NCI-H526 treated with DMSO at 0.1 percent for 48 hours (cell line): ENCODE data around the gene FOXN1.

Source experiments
- DNase-seq: peaks from one replicate; lab custom pipeline; 2025; lab: John Stamatoyannopoulos, UW

Gene FOXN1

DNA sequence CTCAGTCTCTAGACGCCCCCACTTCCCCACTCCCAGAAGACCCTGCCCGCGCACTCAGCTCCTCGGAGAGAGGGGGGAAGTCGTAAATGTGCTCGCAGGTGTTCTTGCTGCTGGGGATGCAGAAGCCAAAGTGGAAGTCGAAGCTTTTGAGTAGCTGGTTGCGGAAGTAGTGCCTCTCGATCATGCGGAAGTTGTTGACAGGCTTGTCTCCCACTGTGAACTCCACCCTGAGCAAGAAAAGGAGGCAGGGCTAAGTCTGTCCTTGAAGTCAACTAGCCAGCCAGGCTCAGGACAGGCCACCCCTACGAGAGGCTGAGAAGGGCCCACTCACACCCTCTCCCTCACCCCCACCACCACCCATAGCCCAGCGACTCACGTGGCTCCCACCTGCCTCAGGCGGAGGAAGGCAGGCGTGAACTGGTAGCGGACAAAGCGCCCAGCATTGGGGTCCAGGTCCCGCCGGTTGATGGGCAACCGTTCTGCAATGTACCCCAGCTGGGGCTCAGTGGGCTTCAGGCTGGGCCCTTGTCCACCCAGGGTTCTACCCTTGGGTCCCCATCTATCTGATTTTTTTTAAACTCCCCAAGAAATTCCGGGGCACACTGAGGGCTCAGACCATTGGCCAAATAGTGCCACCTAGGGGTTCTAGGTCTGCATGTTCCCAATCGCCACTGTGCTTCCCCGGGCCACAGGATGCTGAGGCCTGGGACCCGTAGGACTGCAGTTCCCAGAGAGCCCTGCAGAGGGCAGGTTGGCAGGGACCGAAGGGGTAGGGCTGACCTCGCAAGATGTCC, 41.7 kb downstream of the FOXN1 start:
- peak; percentile 22 for DNase-seq

DNA sequence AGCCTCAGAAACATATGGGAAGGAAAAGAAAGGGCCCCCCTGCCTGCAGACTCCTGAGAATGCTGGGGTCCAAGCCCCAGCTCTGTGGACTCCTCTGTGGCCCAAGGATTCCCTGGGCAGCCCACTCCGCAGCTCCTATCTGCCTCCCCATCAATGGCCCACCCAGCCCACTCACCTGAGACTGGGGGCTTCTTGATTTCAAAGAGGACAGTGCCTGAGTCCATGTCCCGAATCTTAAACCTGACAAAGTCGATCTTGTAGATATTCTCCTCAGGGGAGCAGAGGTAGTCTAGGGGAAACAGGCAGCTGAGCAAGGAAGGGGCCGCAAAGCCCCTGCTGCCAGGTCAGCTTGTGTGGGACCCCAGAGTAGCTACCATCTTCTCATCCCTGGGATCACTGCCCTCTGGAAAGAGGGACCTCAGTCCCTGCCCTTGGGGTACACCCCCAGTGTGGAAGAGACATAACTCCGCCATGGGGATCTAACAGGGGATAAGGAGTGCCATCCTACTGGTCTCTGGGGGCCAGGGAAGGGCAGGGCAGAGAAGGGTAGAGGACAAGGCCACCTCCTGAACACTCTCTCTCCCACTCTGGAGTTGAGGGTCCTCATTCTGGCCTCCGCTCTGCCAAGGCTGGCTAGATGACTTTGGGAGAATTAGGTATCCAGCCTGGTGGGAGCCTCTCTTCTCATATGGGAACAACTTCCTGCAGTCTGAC, 42.4 kb downstream of the FOXN1 start:
- DNase-seq = no peak

DNA sequence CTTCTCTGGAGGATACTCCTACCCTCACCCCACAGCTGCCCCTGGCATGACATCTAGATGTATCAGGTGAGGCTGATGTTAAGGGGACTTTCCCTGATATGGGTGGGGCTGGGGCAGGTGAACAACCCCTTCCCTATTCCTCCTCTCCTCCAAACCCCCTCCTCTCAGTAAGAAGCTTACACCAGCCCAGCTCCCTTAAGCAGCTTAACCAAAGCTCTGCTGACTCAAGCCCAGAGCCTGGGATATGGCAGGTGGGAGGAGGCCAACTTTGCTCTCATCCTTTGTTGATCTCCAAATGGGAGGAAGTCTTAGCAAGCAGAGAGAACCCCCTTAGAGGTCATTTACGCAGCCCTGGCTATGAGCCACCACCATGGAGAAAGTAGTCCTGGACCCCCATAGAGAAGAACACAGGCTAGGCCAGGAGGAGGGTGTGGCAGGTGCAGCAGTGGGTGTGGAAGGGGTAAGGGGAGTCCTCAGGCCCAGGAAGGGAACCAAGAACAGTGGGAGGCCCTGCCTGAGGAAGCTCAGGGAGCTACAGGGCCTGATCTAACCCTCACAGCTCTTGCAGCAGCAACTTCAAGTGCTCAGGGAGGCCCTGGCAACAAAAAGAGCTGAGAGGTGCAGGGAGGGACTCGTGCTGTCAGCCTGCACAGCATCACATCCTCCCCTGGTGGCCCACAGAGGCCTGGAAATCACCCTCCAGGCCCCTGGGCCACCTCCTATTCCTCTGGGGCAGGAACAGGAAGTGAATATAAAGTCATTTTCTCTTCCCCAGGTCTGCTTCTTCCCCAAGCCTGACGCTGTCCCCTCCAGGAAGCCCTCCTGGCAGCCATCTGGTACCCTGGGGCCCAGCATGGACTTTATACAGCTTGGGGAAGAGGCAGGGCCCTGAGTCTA, 43.3 kb downstream of the FOXN1 start:
- no peak for DNase-seq

DNA sequence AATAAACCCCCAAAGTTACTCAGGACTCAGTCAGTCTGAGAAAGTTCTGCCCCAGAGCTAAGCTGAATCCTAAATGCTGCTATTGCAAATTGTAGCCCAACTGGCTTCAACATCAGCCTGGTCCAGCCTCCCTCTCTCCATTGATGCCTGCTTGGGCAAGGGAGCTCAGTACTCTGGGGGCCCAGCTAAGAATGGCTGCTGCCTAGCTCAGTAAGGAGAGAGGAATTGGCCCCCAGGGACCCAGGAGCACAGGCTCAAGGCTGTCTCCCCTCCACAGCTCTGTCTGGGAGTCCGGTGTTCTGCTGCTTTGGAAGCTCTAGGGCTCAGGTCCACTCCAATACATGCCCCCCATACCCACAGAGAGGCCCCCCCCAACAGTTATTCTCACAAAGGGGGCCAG, 44.7 kb downstream of the FOXN1 start:
- no peak for DNase-seq

DNA sequence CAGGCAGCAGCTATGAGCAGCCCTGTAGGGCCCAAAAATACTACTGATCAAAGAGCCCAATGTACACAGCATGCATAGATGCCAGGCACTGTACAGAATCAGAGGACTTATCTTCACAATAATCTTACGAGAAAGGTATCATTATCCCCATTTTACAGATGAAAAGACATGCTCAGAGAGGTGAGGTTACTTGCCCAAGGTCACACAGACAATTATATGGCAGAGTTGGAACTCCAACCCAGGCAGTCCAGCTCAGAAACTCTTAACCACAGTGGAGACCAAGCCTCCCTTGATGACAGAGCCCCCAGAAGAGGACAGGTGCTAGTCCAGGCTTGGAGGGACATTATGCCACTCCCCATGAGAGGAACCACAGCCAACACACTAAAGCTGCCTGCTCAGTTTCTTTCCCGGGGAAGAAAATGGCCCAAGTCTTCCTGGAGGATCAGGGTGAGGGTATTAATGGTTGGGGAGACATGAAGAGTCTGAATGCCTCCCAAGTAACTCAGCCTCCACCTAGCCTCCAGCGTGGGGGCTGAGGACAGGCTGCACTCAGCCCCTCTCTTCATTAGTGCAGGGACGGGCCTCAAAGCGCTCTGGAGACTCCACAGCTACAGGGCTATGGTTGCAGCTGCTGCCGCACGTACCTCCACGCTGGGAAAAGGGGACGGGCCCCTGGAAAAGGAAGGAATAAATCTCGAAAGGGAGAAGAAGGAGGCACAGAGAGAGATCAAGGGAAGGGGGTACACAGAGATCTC, 45.5 kb downstream of the FOXN1 start:
- DNase-seq = no peak

DNA sequence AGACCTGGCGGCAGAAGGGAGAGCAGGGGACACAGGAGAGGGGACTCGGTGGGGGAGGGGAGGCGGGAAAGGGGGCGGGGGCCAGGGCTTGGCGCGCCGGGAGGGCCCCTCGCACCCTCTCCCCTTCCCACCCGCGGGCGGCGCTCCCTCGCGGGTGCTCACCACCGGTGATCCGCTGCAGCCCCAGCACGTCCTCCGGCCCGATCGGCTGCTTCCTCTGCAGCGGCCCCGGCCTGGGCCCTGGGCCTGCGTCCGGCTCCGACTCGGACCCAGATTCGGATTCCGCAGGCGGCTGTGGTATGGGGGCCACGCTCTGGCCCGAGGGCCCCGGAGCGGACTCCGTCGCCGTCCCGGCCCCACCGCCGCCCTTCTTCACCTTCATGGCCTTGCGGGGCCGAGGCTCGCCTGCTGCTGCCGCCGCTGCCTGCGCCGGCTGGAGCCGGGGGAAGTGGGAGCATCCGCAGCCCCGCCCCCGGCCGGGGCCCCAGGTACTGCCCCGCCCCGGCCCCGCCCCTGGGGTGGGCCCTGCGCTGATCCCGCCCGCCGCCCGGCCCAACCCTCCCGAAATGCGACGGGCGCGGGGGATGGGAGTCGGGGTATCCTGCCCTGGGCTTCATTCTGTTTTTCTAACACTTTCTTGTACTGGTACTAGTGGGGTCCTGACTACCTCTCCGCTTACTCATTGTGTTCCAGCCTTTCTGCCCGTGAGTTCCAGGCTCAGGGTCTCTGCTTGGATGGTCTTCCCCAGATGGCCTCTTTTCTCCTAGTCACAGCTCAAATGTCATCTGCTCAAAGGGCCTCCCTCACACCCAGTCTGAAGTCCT, 46.2 kb downstream of the FOXN1 start, which contains the start of gene UNC119:
TSS of gene UNC119 (minus strand) at position 449 of the 824 bp plus-strand sequence. CDS start at position 382, 67 bp downstream.
- DNase-seq = peak; percentile 59

DNA sequence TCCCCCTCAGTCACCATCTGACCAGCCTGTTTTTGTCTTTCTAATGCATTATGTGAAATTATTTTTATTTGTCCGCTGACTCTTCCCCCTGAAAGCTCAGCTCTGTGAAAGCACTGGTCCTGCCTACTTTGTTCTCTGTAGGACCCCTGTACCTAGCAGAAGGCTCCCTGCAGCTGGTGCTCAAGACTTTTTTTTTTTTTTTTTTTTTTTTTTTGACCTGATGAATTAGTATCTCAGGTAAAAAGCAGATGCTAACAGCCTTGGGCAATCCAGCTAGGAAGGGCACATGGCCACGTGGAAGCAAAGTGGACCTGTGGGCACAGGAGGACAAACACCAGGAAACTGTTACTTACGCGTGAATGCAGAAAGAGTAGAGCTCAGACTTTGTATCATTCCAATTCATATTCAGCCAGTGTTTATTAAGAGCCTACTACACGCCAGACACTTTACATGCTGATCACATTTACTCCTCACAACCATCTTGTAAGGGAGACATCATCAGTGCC, 46.9 kb downstream of the FOXN1 start:
- no peak for DNase-seq

DNA sequence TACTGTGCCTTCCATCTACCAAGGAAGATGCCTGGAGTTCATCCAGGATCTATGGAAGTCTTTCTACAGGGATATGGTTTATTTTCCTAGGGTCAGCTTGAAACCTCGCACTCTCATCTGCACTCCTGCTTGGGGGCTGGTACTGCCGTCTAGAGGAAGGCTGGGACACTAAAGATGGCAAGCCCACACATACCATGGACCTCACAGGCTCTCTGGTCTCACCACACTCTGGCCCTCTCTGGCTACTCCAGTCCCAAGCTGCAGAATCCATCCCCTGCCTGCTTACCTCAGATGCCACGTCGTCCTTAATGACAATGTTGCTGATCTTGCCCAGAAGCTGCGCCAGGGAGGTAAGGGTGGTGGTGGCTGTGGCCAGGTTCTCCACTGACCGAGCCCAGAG, 48.4 kb downstream of the FOXN1 start:
- DNase-seq = no peak

DNA sequence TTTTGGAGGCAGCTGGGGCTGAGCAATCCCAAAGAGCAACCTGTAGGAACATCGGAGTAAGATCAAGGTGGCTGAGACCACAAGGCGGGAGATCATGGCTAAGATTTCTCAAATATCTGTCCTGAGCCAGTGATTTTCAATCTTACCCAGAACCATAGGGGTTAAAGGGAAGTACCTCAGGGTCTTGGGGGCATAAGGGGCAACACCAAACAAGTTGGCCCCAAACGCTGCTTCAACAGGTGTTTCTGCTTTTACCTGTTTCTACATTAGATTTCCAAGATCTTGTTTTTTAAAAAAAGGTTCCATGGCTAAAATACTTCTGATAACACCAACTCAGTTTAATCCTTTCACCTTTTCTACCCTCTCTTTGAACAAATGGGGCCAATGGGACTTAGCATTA, 48.9 kb downstream of the FOXN1 start:
- DNase-seq = no peak

DNA sequence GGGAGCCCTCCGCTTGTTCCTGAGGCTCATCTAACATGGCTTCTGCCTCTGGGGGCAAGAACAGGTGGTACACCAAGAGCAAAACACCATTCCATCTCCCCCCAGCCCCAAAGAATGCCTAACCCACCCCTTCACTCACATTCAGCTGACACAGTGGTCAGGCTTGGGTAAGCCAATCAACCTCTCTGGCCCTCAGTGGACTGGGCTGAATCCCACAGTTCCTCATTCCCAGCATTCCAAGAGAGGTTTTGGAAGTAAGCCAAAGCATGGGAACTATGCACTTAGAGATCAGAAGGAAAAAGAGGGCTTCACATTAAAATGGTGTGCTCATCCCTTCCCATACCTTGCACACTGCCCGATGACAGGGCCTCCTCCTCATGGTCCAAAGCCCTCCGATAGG, 57.3 kb downstream of the FOXN1 start:
- DNase-seq = no peak

DNA sequence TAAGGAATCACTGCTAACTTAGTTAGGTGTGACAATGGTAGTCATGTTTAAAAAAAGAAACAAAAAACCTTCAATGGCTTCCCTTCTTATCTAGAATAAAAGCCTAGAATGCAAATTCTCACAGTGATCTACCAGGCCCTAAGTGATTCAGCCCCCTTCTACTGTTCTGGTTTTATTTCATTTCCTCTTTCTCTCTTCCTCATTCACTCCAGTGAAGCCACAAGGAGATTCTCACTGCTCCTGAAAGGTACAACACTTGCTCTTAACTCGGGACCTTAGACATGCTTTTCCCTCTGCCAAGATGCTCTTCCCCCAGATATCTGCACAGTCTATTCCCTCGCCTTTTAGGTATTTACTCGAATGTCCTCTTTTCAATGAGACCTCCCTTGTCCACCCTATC, 61.5 kb downstream of the FOXN1 start:
- DNase-seq = no peak

DNA sequence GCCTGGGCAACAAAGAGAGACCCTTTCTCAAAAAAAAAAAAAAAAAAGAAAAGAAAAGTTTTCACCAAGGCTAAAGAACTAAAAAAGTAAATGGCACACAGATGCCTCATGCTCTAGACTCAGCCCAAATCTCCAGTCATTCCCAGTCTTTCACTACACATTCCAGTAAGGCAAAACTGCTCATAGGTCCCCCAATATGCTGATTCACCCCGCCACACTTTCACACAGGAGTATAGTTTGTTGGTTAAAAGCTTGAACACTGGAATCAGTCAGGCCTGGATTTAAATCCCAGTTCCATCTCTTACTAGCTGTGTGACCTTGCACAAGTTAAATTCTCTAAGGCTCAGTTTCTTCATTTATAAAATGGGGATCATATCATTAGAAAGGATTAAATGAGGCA, 63.3 kb downstream of the FOXN1 start:
- no peak for DNase-seq

DNA sequence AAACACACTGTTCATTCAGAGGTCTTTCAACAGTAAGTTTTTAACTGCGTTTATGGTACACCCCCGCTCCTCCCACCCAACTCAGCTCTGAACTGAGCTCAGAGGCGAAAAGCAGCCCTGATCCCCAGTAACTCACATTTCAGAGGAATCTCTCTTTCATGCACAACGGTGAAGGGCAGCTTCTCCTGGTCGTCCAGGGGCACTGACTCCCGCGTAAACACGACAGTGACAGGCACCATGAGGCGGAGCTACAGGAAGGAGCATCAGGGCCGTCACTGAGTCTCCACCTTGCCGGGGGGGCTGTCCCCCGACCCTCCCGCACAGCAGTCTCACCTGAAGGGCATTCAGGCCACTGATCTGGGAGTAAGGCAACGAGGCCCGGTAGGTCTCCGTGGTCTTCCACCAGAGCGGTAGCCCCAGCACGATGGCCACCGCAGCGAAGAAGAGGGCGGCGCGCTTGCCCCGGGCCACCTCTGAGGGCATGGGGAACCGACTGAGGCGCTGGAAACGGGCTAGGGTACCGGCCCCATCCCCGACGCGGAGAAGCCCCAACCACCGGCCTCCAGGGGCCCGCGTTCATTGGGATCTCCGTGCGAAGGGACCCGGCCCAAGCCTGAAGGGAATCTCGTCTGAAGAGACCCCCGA, 64.7 kb downstream of the FOXN1 start:
- peak; percentile 66 for DNase-seq

DNA sequence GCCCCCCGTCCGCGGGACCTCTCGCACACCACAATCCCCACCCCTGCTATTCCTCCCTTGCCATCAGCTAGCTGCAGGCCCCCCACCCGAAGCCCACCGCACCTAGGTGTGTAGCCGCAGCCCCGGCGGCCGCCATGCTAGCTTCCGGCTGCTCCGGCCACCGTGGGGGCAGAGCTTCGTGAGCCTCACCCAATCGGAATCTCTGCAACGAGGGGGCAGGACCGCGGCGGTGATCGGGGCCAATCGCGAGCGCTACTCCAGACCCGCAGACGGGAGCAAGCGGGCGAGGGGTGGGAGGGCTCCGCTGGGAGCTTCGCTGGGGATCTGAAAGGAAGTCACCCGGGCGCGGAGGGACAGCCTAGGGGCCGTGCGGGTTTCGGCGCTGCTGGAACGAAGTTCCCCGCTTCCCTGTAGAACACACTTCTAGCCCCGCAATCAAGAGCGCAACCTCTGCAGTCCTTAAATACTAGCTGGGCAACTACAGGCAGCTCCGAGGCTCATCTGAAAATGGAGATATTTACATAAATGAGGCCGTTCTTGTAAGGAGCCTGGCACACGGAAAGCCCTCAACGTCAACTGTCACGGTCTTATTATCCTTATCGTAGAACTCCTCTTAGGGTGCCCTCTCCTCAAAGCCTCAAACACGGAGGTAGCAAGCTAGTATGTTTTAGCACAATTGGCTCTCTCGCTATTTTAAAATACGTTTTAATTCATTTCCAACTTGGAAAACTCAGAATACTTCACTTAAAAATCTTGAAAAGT, 65.4 kb downstream of the FOXN1 start, which contains the start of gene PIGS:
TSS of gene PIGS (minus strand) at position 164 of the 762 bp plus-strand sequence. CDS start at position 136, 28 bp downstream.
- peak; percentile 97 for DNase-seq

DNA sequence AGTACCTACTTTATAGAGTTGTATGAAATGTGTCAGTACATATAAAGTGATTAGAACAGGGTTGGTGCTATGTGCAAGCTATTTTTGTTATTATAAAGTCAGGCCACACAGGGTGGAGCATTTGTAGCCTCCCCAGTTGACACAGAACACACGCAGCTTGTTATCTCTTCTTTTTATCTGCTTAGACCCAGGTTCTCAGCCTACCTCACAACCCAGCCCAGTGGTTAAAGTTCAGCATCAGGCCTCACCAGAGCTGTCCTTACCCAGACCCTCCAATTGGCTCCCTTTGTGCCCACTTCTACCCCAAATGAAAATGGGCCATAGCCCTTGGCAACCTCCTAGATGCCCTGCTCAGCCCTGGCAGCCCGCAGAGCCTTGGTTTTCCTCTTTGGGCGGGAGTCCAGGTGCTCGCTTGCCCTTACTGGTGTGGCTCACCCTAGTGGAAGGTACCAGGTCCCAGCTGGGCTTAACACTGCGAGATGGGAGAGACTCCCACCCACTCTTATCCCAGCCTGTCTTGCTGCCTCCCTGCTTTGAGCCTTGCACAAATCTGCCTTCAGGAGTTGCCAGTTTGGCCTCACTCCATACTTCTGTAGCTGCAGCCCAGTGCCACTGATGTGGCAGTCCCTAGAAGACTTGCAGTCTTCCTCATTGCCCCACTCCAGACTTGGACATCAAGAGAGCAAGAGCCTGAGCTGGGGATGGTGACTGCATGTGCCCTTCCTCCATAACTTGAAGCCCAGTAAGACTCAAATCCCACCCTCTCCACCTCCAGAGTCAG, 66.3 kb downstream of the FOXN1 start:
- no peak for DNase-seq

DNA sequence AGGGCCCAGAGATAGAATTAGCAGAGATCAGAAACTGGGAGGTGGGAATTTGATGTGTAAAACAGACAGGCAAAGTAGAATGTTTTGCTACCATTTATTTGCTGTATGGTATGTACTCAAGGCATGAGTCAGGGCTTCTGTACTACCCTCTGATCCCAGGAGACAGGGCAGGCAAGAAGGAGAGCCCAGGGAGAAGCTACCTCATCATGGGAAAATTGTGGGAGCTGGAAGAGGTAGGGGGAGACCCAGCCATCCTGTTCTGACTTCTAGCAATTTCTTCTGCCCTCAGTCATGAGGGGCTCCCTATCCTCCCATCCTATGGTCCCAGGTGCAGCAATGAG, 66.9 kb downstream of the FOXN1 start:
- no peak for DNase-seq

DNA sequence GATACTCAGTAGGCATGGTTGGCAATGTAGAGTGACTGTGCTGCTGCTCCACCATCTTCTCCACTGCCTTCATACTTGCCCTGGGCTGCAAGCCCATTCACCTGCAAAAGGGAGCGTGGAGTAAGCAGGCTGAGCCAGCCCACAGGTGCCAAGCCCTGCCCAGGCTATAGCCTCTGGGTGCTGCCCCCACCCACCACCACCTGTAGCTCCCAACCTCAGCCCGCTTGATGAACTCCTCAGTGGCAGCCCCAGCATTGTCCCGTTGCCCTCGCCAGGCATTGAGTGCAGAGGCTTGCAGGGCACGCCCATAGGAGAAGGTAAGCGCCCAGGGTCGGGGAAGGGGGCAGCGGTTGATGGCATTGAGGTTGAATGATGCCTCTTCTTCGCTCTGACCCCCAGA, 67.4 kb downstream of the FOXN1 start:
- no peak for DNase-seq

DNA sequence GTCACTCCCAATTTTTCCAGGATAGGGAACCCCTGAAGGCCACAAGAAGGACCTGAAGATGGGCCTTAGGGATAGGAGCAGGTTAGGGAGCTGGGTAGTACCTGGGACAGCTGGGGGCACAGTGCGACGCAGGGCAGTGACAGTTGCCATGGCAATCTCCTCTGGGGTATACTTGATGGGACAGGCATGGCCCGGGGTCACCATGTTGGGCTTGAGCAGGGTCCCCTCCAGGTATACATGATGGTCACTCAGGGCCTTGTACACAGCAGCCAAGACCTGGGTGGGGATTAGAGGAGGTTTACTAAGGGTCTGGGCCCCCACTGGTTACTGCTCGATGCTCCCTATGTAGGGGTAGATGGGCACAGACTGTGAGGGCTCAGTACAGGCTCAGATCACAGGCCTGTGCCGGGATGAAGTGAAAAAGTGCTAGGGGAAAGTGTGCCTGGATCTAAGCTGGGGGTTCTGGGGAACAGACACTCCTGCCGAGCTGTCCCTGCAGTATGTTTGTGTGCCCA, 67.9 kb downstream of the FOXN1 start:
- DNase-seq = no peak
